ENCODE data around the gene THAP4. TPM values are rescaled to one million over a fixed set of nuclear protein-coding genes. Genes with fewer than 3 reads are reported as not detected.

Gene THAP4
- polyA plus RNA-seq, 1 of the 3 experiments (the other 2 are of a cell fraction): 64.7 TPM

GRCh38 chr2:241686324-241686649 lies 49.3 kb upstream of the THAP4 start (continued):
- TF ChIP-seq MAX (IDR thresholded peaks at IDR 0.05; ENCODE audit: low read depth): no peak
- TF ChIP-seq TAF1 (IDR thresholded peaks at IDR 0.05; ENCODE audit: borderline replicate concordance, low read depth, low read length): no peak

- H3K9me3 ChIP-seq: no peaks in the 10 kb centered on the region
- H4K20me1 ChIP-seq (ENCODE audit: insufficient read depth): peaks cover 7% of the 10 kb centered on the region; the same call in 1 of the 2 replicates
- peaks cover 65% of the 10 kb centered on the region for H3K79me2 ChIP-seq (ENCODE audit: insufficient read depth)
- CTCF ChIA-PET: no interaction called here
- 53% methylated on average over 14 of the region's 14 CpGs for WGBS (ENCODE audit: low lambda C conversion rate)
- peaks cover 26 to 41% of the 10 kb centered on the region in 2 experiments for H3K36me3 ChIP-seq (replicated peaks in 1 of 2; ENCODE audit: control insufficient read depth in 1 of 2, insufficient read depth in 2 of 2, low read length in 1 of 2)
- POLR2A ChIA-PET: no interaction called here
- no peak overlapping the region for H2AFZ ChIP-seq (ENCODE audit: low read depth)
- H3K4me1 ChIP-seq (ENCODE audit: control insufficient read depth in 1 of 2, insufficient read depth in 2 of 2, low read depth in 1 of 2, low read length in 1 of 2): peaks cover 3 to 24% of the 10 kb centered on the region in 2 experiments; a peak in 3 of 4 replicates
- H3K27ac ChIP-seq (ENCODE audit: low read depth in 2 of 2, low read length in 1 of 2): peak overlapping the region; percentile 11 to 89; a peak in 2 of 4 replicates
- no peaks in the 10 kb centered on the region for H3K9me2 ChIP-seq
- TF ChIP-seq ZBTB33 (IDR thresholded peaks at IDR 0.05; ENCODE audit: borderline replicate concordance, low read depth): no peak
- TF ChIP-seq NFIC (IDR thresholded peaks at IDR 0.05; ENCODE audit: borderline replicate concordance): peak; percentile 92
- peak; percentile 94 for TF ChIP-seq FOSL2 (IDR thresholded peaks at IDR 0.05; ENCODE audit: borderline replicate concordance, low read depth)
- TF ChIP-seq TCF12 (IDR thresholded peaks at IDR 0.05): peak; percentile 77
- peak; percentile 61; the same call in 1 of the 2 replicates for TF ChIP-seq PBX3 (IDR thresholded peaks at IDR 0.05)
- TF ChIP-seq USF2 (IDR thresholded peaks at IDR 0.05; ENCODE audit: borderline replicate concordance, low read depth, low read length): no peak
- peak; percentile 84 for TF ChIP-seq JUND (IDR thresholded peaks at IDR 0.05)
- peak in 1 of 2 experiments; percentile 29; a peak in 1 of 4 replicates for TF ChIP-seq EP300 (IDR thresholded peaks at IDR 0.05; ENCODE audit: borderline replicate concordance in 1 of 2, low read depth in 1 of 2, low read length in 1 of 2)
- TF ChIP-seq SIN3A (IDR thresholded peaks at IDR 0.05; ENCODE audit: borderline replicate concordance, low read depth, low read length): peak; percentile 70; the same call in 1 of the 2 replicates
- TF ChIP-seq MAX (IDR thresholded peaks at IDR 0.05; ENCODE audit: low read depth): peak; percentile 73
- TF ChIP-seq RXRA (IDR thresholded peaks at IDR 0.05; ENCODE audit: borderline replicate concordance, low read depth): peak; percentile 84; the same call in 1 of the 2 replicates
- H3F3A ChIP-seq (replicated peaks; ENCODE audit: insufficient read depth): peaks cover 25% of the 10 kb centered on the region
- H3K4me2 ChIP-seq: peak overlapping the region; percentile 66
- no peaks in the 10 kb centered on the region for H3K27me3 ChIP-seq (ENCODE audit: insufficient read depth)
- no peak for DNase-seq
- H3K4me3 ChIP-seq (ENCODE audit: low read depth in 2 of 2, low read length in 1 of 2): no peak overlapping the region; a peak in 1 of 4 replicates
- H3K9ac ChIP-seq: peak overlapping the region; percentile 56; the same call in 1 of the 2 replicates
Measured at GRCh38 chr2:241680827-241681599, 44.1 kb upstream of the THAP4 start.
